ENCODE data around the gene BCL2. TPM values are rescaled to one million over a fixed set of nuclear protein-coding genes. Genes with fewer than 3 reads are reported as not detected.

BCL2 gene
- total RNA-seq, 2 donors from 2014 or later = 14.8 to 38.4 TPM

DNA sequence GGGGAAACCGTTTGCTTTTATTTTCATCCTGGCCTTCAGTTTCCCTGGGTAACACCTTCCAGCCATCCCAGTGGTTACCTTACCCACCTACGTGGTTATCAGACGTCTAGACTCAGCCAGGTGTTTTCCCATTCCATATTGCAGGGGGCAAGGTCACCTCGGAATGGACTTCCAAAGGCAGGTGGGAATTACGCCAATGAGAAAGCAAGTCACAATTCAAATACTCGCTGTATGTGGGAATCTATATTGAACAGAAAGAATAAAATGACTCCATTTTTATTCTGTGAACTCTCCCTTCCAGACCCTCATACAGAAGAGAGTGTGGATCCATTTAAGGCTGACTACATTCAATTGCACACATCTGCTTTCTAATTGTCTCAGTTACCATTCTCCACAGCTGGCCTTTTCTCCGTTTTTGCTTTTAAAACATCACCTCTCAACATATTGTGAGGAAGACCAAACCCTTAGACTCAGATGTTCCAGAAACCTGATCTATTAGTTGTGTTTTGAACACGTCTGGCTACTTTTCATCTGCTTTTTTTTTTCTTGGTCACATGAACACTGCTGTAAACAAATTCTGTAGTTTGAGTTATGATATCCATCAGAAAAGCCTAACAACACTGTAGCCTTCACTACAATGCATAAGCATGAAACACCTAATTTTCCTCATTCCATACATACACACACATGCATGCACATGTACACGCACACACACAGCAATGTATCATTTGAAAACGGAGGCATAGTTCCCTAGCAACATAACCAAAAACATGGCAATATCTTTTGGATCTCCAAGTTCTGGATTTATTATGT lies 59.8 kb downstream of the BCL2 start:
- peaks cover 10% of the 10 kb centered on the region for H3K4me1 ChIP-seq (replicated peaks)
- H3K4me3 ChIP-seq = no peak overlapping the region
- intact Hi-C loops (cut with DNase I) = loop anchor here (5.0 kb wide), 1 partner anchor 112 kb away; no protein-coding TSS in a partner anchor
- DNase-seq (ENCODE audit: low spot score) = no peak
- 53% methylated on average over 10 of the region's 10 CpGs for WGBS
- H3K36me3 ChIP-seq = no peaks in the 10 kb centered on the region
- H3K9me3 ChIP-seq = no peaks in the 10 kb centered on the region
- TF ChIP-seq, protein P1, sequence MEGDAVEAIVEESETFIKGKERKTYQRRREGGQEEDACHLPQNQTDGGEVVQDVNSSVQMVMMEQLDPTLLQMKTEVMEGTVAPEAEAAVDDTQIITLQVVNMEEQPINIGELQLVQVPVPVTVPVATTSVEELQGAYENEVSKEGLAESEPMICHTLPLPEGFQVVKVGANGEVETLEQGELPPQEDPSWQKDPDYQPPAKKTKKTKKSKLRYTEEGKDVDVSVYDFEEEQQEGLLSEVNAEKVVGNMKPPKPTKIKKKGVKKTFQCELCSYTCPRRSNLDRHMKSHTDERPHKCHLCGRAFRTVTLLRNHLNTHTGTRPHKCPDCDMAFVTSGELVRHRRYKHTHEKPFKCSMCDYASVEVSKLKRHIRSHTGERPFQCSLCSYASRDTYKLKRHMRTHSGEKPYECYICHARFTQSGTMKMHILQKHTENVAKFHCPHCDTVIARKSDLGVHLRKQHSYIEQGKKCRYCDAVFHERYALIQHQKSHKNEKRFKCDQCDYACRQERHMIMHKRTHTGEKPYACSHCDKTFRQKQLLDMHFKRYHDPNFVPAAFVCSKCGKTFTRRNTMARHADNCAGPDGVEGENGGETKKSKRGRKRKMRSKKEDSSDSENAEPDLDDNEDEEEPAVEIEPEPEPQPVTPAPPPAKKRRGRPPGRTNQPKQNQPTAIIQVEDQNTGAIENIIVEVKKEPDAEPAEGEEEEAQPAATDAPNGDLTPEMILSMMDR (IDR thresholded peaks at IDR 0.05) = no peak
- TF ChIP-seq POLR2AphosphoS5 (IDR thresholded peaks at IDR 0.05) (peak; percentile 6), POLR2A (IDR thresholded peaks at IDR 0.05) (no peak)
- no peaks in the 10 kb centered on the region for H3K27me3 ChIP-seq (replicated peaks; ENCODE audit: insufficient read depth)
- peak overlapping the region; percentile 10 to 18 for H3K27ac ChIP-seq

DNA sequence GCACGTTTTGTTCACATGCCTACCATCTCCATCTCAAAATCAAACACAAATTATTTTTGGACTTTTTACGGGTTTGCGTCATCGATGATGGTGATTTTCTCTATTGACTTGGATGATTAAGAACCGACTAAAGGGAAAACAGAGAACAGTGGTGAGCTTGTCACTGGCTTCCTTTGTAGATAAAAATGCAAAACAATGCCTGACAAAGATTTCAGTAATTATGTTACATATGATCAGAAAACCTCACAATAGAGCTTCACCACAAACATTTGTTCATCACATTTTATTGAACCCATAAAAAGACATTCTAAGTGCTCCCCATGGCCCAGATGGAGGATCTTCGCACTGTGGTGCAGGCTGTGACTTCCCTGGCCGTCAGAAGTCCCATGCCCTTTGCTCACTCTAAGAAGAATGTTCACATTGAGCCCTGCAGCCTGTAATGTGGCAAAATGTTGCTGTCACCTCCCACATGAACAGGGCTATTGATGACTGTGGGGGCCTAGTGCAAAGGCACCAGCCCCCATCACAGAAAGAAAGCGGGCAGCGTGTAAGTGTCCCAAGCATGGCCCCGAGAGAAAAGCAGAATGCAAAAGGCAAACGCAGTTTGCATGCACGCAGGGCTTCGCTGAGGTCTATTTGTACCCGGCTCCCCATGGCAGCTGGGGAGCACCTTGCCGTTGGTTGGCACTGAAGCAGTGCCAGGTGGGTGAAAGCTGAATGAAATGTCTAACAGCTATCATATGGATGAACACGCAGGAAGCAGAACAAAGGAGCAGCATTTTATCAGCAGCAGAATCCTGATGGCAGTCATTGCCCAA lies 60.6 kb downstream of the BCL2 start:
- no peak overlapping the region for H3K4me3 ChIP-seq
- H3K27ac ChIP-seq = peak overlapping the region in 1 of 2 donors; percentile 10
- no peaks in the 10 kb centered on the region for H3K36me3 ChIP-seq
- intact Hi-C loops (cut with DNase I) = no loop called here
- no peak for TF ChIP-seq POLR2AphosphoS5 (IDR thresholded peaks at IDR 0.05)
- TF ChIP-seq POLR2A (IDR thresholded peaks at IDR 0.05) = no peak
- TF ChIP-seq, protein P1 (IDR thresholded peaks at IDR 0.05) = no peak
- 51% methylated on average over 16 of the region's 16 CpGs for WGBS
- no peak for DNase-seq (ENCODE audit: low spot score)
- H3K9me3 ChIP-seq = no peaks in the 10 kb centered on the region
- H3K27me3 ChIP-seq (replicated peaks; ENCODE audit: insufficient read depth) = no peaks in the 10 kb centered on the region
- peaks cover 10% of the 10 kb centered on the region for H3K4me1 ChIP-seq (replicated peaks)

DNA sequence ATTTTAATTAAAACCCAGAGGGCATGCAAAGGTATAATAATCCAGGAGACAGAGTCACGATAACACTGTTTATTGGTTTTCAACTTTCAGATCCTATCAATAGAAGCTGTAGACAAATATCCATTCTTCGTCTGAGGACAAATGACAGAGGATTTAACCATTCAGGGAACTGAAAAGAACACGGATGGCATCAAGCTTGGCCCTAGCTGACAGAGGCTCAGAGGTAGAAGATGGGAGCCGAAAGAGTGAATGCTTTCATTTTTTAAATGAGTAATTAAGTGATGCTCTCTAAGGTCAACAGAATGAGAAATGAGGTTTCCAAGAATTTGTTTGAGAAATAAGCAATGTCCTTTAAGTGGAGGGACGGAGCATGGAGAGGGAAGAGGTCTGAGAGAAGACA lies 62.1 kb downstream of the BCL2 start:
- DNase-seq (ENCODE audit: low spot score) = no peak
- Histone ChIP-seq H3K4me1 (replicated peaks) (peaks cover 14% of the 10 kb centered on the region), H3K27ac (no peak overlapping the region), H3K27me3 (replicated peaks; ENCODE audit: insufficient read depth) (no peaks in the 10 kb centered on the region), H3K36me3 (no peaks in the 10 kb centered on the region), H3K9me3 (no peaks in the 10 kb centered on the region), H3K4me3 (no peak overlapping the region)
- 62% methylated on average over 5 of the region's 5 CpGs for WGBS
- intact Hi-C loops (cut with DNase I) = no loop called here
- TF ChIP-seq POLR2A (IDR thresholded peaks at IDR 0.05) (no peak), POLR2AphosphoS5 (IDR thresholded peaks at IDR 0.05) (no peak)
- TF ChIP-seq, protein P1 (IDR thresholded peaks at IDR 0.05) = no peak

DNA sequence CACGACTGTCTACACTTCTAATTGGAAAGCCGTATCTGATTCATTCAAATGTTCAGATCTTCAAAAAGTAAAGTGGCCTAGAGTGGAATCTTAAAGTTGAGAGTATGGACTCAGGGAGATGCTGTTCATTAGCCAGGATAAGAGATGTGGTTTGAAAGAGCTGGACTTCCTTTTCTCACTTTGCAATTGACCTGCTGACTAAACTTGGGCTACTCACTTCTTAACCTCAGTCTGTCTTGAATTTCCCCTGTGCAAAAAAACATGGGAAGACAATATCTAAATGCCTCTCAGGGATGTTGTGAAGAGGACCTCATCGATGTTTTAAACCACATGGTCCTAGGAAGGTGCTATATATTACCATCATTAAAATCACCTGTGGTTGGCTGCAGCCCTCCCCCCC lies 64.1 kb downstream of the BCL2 start:
- peaks cover 11% of the 10 kb centered on the region for H3K4me1 ChIP-seq (replicated peaks)
- no peak overlapping the region for H3K27ac ChIP-seq
- H3K27me3 ChIP-seq (replicated peaks; ENCODE audit: insufficient read depth) = no peaks in the 10 kb centered on the region
- TF ChIP-seq POLR2AphosphoS5 (IDR thresholded peaks at IDR 0.05) (no peak), POLR2A (IDR thresholded peaks at IDR 0.05) (no peak)
- TF ChIP-seq, protein P1 (IDR thresholded peaks at IDR 0.05) = no peak
- intact Hi-C loops (cut with DNase I) = no loop called here
- H3K36me3 ChIP-seq = no peaks in the 10 kb centered on the region
- no peak overlapping the region for H3K4me3 ChIP-seq
- WGBS = 91% methylated on average over 3 of the region's 3 CpGs
- no peaks in the 10 kb centered on the region for H3K9me3 ChIP-seq
- DNase-seq (ENCODE audit: low spot score) = no peak

Measured in prostate gland (tissue), 2 donors.